IMR-90 (cell line): Measurements from ENCODE around the gene SIRPG. TPM values are rescaled to one million over a fixed set of nuclear protein-coding genes. Genes with fewer than 3 reads are reported as not detected.
"Not testable (repeated sequence)": the region's sequence is repeated elsewhere in the genome, so short reads cannot be mapped to it uniquely, and the experiment has no call there.

Experiments used
- ATAC-seq: fragments of 200-7000 bp; cut with Tn5 transposase; 2 replicates; pipeline ENCODE4 v1.9.1; 2020; ENCODE audit warnings: low read depth, mild to moderate bottlenecking, moderate library complexity
- Bru-seq: library from RNA; stranded (reverse); fragments of 400-500 nt; gene quantifications from one replicate; lab custom pipeline; 2021; lab: Mats Ljungman, UMichigan
- BruChase-seq, 2 experiments: library from RNA; stranded (reverse); fragments of 400-500 nt; gene quantifications; one replicate each; lab custom pipeline; 2021; lab: Mats Ljungman, UMichigan
- BruUV-seq: library from RNA; stranded (reverse); fragments of 400-500 nt; replicated peaks from 2 replicates; lab custom pipeline; 2021; lab: Mats Ljungman, UMichigan
- CTCF ChIA-PET: fragments of 300-600 bp; formaldehyde crosslinking; extraction: SDS; loops from one replicate; lab custom pipeline; 2021; ENCODE audit warnings: antibody characterized with exemption; lab: Yijun Ruan, JAX
- POLR2A ChIA-PET: fragments of 300-600 bp; sonication (Branson Sonifier 250); formaldehyde crosslinking; loops from one replicate; lab custom pipeline; 2022; ENCODE audit warnings: antibody characterized with exemption; ENCODE audit not compliant: unreplicated experiment; lab: Charles Lee
- DNase-seq: peaks from one replicate; pipeline ENCODE4 v3.0.0; 2013
- H2AFZ ChIP-seq: replicated peaks from 2 replicates; pipeline ENCODE3; 2013; ENCODE audit warnings: low read length, mild to moderate bottlenecking; ENCODE audit not compliant: poor library complexity
- H2AK5ac ChIP-seq: 2 replicates; pipeline ENCODE4 v1.6.1; 2013; ENCODE audit warnings: low read depth, low read length, inconsistent platforms
- H2AK9ac ChIP-seq: replicated peaks from 2 replicates; pipeline ENCODE3; 2013; ENCODE audit warnings: mild to moderate bottlenecking, low read depth, low read length, moderate library complexity; ENCODE audit not compliant: poor library complexity
- H2BK120ac ChIP-seq: 2 replicates; pipeline ENCODE4 v1.6.1; 2013; ENCODE audit warnings: low read depth, low read length, inconsistent platforms
- H2BK15ac ChIP-seq: 3 replicates; pipeline ENCODE4 v1.6.1; 2013; ENCODE audit warnings: low read depth, low read length, inconsistent platforms
- H2BK20ac ChIP-seq: 2 replicates; pipeline ENCODE4 v1.6.1; 2013; ENCODE audit warnings: low read depth, mild to moderate bottlenecking, inconsistent platforms, low read length, moderate library complexity
- H2BK5ac ChIP-seq: 2 replicates; pipeline ENCODE4 v1.6.1; 2013; ENCODE audit warnings: mild to moderate bottlenecking, low read depth, low read length, inconsistent platforms; ENCODE audit not compliant: poor library complexity, severe bottlenecking
- H3K14ac ChIP-seq: replicated peaks from 2 replicates; pipeline ENCODE4 v1.6.1; 2013; ENCODE audit warnings: low read depth, low read length, inconsistent platforms
- H3K18ac ChIP-seq: 2 replicates; pipeline ENCODE4 v1.6.1; 2013; ENCODE audit warnings: low read depth, low read length, control low read depth
- H3K23ac ChIP-seq: 2 replicates; pipeline ENCODE4 v1.6.1; 2013; ENCODE audit warnings: low read depth, low read length, inconsistent platforms
- H3K27ac ChIP-seq: 2 replicates; pipeline ENCODE4 v1.5.1; 2013; ENCODE audit warnings: mild to moderate bottlenecking, control low read depth, low read length; ENCODE audit not compliant: insufficient read depth
- H3K27me3 ChIP-seq: 2 replicates; pipeline ENCODE4 v1.6.1; 2013; ENCODE audit warnings: low read length; ENCODE audit not compliant: control insufficient read depth, insufficient read depth
- H3K36me3 ChIP-seq: 2 replicates; pipeline ENCODE4 v1.6.1; 2013; ENCODE audit warnings: low read length, mixed read lengths; ENCODE audit not compliant: control insufficient read depth, insufficient read depth
- H3K4ac ChIP-seq: 2 replicates; pipeline ENCODE4 v1.6.1; 2013; ENCODE audit warnings: low read depth, low read length, inconsistent platforms
- H3K4me1 ChIP-seq: 2 replicates; pipeline ENCODE4 v1.6.1; 2013; ENCODE audit warnings: low read length, mixed read lengths; ENCODE audit not compliant: control insufficient read depth, insufficient read depth
- H3K4me2 ChIP-seq: 2 replicates; pipeline ENCODE4 v1.6.1; 2013; ENCODE audit warnings: low read depth, mild to moderate bottlenecking, control low read depth, low read length, moderate library complexity
- H3K4me3 ChIP-seq: 2 replicates; pipeline ENCODE4 v1.5.1; 2013; ENCODE audit warnings: low read depth, mild to moderate bottlenecking, control low read depth, low read length, moderate library complexity; ENCODE audit not compliant: insufficient read depth
- H3K56ac ChIP-seq: 2 replicates; pipeline ENCODE4 v1.6.1; 2013; ENCODE audit warnings: low read length, inconsistent platforms; ENCODE audit not compliant: insufficient read depth; ENCODE audit errors: extremely low read depth
- H3K79me1 ChIP-seq, 2 experiments: 2 replicates each; pipeline ENCODE4 v1.6.1; 2013; ENCODE audit warnings: low read length in 2 of 2, inconsistent platforms in 1 of 2, low read depth in 1 of 2
- H3K9ac ChIP-seq: 2 replicates; pipeline ENCODE4 v1.6.1; 2013; ENCODE audit warnings: low read depth, low read length, control low read depth
- H3K9me1 ChIP-seq: 2 replicates; pipeline ENCODE4 v1.6.1; 2013; ENCODE audit warnings: low read length, inconsistent platforms; ENCODE audit not compliant: insufficient read depth
- H3K9me3 ChIP-seq: 2 replicates; pipeline ENCODE4 v1.6.1; 2013; ENCODE audit warnings: low read length; ENCODE audit not compliant: control insufficient read depth, insufficient read depth
- H4K20me1 ChIP-seq: 2 replicates; pipeline ENCODE4 v1.6.1; 2013; ENCODE audit warnings: low read length, inconsistent platforms; ENCODE audit not compliant: insufficient read depth
- H4K5ac ChIP-seq: 2 replicates; pipeline ENCODE4 v1.6.1; 2013; ENCODE audit warnings: mild to moderate bottlenecking, low read depth, low read length, control low read depth
- H4K8ac ChIP-seq, 2 experiments: 2 replicates each; pipeline ENCODE4 v1.6.1; 2013; ENCODE audit warnings: low read depth in 2 of 2, low read length in 2 of 2, control low read depth in 1 of 2, inconsistent platforms in 1 of 2
- H4K91ac ChIP-seq: 2 replicates; pipeline ENCODE4 v1.6.1; 2013; ENCODE audit warnings: low read depth, low read length, inconsistent platforms; ENCODE audit not compliant: insufficient read depth
- CEBPB ChIP-seq: IDR thresholded peaks from 2 replicates; pipeline ENCODE4 v1.6.1; 2012; ENCODE audit warnings: low read depth, low read length, improper control_type of control experiment
- MAFK ChIP-seq: IDR thresholded peaks from 2 replicates; pipeline ENCODE4 v1.6.1; 2012; ENCODE audit warnings: low read depth, low read length, improper control_type of control experiment
- WGBS, 2 experiments: methylation state at CpG; one replicate each; pipeline versions ENCODE4 v1.1.5 to v1.1.7; 2013; ENCODE audit warnings: missing lambda C conversion rate in 2 of 2; ENCODE audit not compliant: insufficient read length in 1 of 2; ENCODE audit errors: extremely low coverage in 2 of 2; 5-methylcytosine and 5-hydroxymethylcytosine counted together
- dilution Hi-C: fragments of 300-500 bp; cut with HindIII; formaldehyde crosslinking; loops from one replicate; pipeline ENCODE4 v1.14.3; 2018; ENCODE audit warnings: low sequenced_read_pairs; ENCODE audit not compliant: unreplicated experiment
- in situ Hi-C: fragments of 300-500 bp; cut with MboI; formaldehyde crosslinking; loops from 3 replicates; pipeline ENCODE4 v1.14.3; 2019; ENCODE audit warnings: low sequenced_read_pairs, inconsistent platforms, mixed read lengths
- intact Hi-C: fragments of 100-400 bp; cut with micrococcal nuclease; formaldehyde crosslinking; loops from 2 replicates; pipeline ENCODE4 v1.10.0; 2022
- long read RNA-seq: library from polyadenylated mRNA; unstranded; transcript quantifications from one replicate; pipeline ENCODE4 v2.0.0, GENCODE V29; 2021; ENCODE audit not compliant: unreplicated experiment
- polyA plus RNA-seq, 3 experiments: library from polyadenylated mRNA; depleted of rRNA; stranded (reverse); fragments of >200 nt; gene quantifications; 2 replicates each; pipeline ENCODE4 v1.2.3, GENCODE V29; 2012; ENCODE audit warnings: low replicate concordance in 1 of 3
- total RNA-seq: library from RNA; depleted of rRNA; stranded (reverse); fragments of >200 nt; gene quantifications from 2 replicates; pipeline ENCODE4 v1.2.3, GENCODE V29; 2012; rRNA removed

The SIRPG gene
- total RNA-seq (not detected in 2 replicates), polyA plus RNA-seq (2012; rRNA removed) (not detected in 2 replicates), Bru-seq, nascent RNA (not detected), BruChase-seq, experiment 1, labeled RNA remaining after a 6-hour chase (not detected), BruChase-seq, experiment 2, labeled RNA remaining after a 2-hour chase (not detected)
- not detected in 2 replicates for polyA plus RNA-seq (2012; cell fraction: cytosol; rRNA removed)
- not detected in 2 replicates for polyA plus RNA-seq (2012; cell fraction: nucleus; rRNA removed; ENCODE audit: low replicate concordance)
- long read RNA-seq: 0 reads

DNA sequence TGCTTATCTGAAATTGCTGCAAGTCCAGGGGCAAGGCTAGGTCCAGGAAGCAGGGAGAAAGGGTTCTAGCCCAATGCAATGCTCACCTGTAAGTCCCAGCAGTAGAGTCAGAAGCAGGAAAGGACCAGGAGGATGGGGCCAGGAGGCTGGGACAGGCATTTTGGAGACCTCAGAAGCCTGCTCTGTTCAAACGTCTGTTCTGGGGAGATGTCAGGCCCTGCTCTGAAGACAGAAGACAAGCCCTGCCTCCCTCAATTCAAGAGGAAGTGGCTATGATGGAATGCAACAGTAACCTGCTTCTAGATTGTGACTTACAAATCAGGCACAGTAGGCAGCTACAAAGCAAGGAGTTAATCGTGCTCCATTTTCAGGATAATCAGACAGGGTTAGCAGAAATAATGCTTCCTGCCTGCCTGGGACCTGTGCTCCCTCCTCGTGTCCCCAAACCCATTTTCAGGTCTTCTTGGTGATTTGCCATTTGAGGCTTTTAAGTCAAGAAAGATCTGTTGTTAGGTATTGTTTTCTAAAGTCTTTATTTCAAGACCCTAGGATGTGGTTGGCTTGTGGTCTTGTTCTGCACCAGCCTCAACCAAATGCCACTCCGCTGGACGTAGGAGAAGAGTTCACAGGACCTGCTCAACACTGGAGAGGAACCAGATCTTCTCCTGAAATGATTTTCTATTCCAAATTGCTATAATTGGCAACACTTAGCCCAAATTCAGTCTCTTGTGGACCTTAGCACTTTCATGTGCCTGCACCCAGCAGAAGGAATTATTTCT is at the start of gene SIRPG:
Gene SIRPG (minus strand): TSS at position 224 of the 779 bp plus-strand sequence. CDS start 65 bp downstream, at position 159.
- Histone ChIP-seq H4K20me1 (no peaks in the 10 kb centered on the region), H3K18ac (no peak within 1 kb of the TSS), H2BK20ac (no peak within 1 kb of the TSS), H2AK5ac (no peak within 1 kb of the TSS), H2BK5ac (no peak within 1 kb of the TSS), H2BK120ac (no peak within 1 kb of the TSS), H3K27ac (no peak within 1 kb of the TSS), H4K5ac (no peak within 1 kb of the TSS), H3K56ac (no peak within 1 kb of the TSS), H3K36me3 (no peaks in the 10 kb centered on the region), H2AFZ (no peak within 1 kb of the TSS), H3K9ac (no peak within 1 kb of the TSS), H3K4me2 (no peak within 1 kb of the TSS), H3K27me3 (no peaks in the 10 kb centered on the region; the same call in 1 of the 2 replicates), H3K9me3 (no peaks in the 10 kb centered on the region), H2AK9ac (no peak within 1 kb of the TSS), H3K4me1 (no peaks in the 10 kb centered on the region), H2BK15ac (no peak within 1 kb of the TSS), H3K4me3 (no peak within 1 kb of the TSS), H3K14ac (no peak within 1 kb of the TSS), H3K4ac (no peak within 1 kb of the TSS), H3K79me1 (no peaks in the 10 kb centered on the region), H3K23ac (no peak within 1 kb of the TSS), H4K8ac (no peak within 1 kb of the TSS), H3K9me1 (no peaks in the 10 kb centered on the region), H4K91ac (no peak within 1 kb of the TSS)
- intact Hi-C loops: no loop called here
- ChIA-PET CTCF (no interaction called here), POLR2A (no interaction called here)
- ATAC-seq (no peak), DNase-seq (no peak)
- no TSS peak for BruUV-seq
- TF ChIP-seq CEBPB: no peak
- no peak for TF ChIP-seq MAFK
- dilution Hi-C loops: no loop called here
- in situ Hi-C loops: no loop called here
- WGBS, 2 experiments: no CpG with 5 or more reads among the region's 5 CpGs

DNA sequence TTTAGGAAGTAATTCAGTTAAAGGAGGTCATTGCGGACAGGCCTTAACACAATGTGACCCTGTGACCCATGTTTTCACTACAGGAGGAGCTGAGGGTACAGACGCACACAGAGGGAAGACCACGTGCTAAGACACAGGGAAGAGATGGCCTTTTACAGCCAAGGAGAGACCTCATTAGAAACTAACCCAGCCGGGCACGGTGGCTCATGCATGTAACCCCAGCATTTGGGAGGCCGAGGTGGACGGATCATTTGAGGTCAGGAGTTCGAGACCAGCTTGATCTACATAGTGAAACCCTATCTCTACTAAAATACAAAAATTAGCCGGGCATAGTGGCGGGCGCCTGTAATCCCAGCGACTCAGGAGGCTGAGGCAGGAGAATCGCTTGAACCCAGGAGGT is 49.3 kb upstream of the SIRPG start:
- H4K91ac ChIP-seq, H3K9me1 ChIP-seq, H2BK5ac ChIP-seq, H3K4me1 ChIP-seq, H2BK120ac ChIP-seq, H3K4ac ChIP-seq, H3K27me3 ChIP-seq, H2AK5ac ChIP-seq, H3K4me3 ChIP-seq, H3K9ac ChIP-seq, H4K20me1 ChIP-seq, ATAC-seq, H2BK15ac ChIP-seq, CTCF ChIA-PET, H4K5ac ChIP-seq, BruUV-seq, DNase-seq, H3K56ac ChIP-seq, H4K8ac ChIP-seq, H3K27ac ChIP-seq, H3K9me3 ChIP-seq, dilution Hi-C loops, H2AFZ ChIP-seq, H3K23ac ChIP-seq, H3K36me3 ChIP-seq, H3K18ac ChIP-seq, H2AK9ac ChIP-seq, H2BK20ac ChIP-seq, H3K4me2 ChIP-seq, H3K14ac ChIP-seq, H3K79me1 ChIP-seq, in situ Hi-C loops, POLR2A ChIA-PET, intact Hi-C loops: not testable (repeated sequence)
- no CpG with 5 or more reads among the region's 13 CpGs for WGBS, 2 experiments
